Stimulated activated CD4-positive, alpha-beta T cell treated with anti-CD3 and anti-CD28 coated beads, Interleukin-1b, Interleukin-23, amount 100 ng/mL, for 48 hours (primary cell): ENCODE data around the gene LSR.
"Not testable (repeated sequence)": the region's sequence is repeated elsewhere in the genome, so short reads cannot be mapped to it uniquely, and the experiment has no call there.

Experiments used
- DNase-seq: peaks from one replicate; pipeline ENCODE4 v3.0.0-alpha.2; 2020

Gene LSR

GRCh38 chr19:35220315-35220921 lies 28.4 kb upstream of the LSR start:
- DNase-seq: no peak

GRCh38 chr19:35220973-35221590 lies 27.7 kb upstream of the LSR start:
- DNase-seq: not testable (repeated sequence)

GRCh38 chr19:35222373-35223015 lies 26.3 kb upstream of the LSR start:
- no peak for DNase-seq

- DNase-seq: no peak
These were observed 25.6 kb upstream of the LSR start for GRCh38 chr19:35223084-35223790.

- DNase-seq: no peak
These were observed 24.8 kb upstream of the LSR start for GRCh38 chr19:35223862-35224505.

GRCh38 chr19:35224681-35225571 lies 23.9 kb upstream of the LSR start:
- no peak for DNase-seq

GRCh38 chr19:35225951-35226350 lies 22.9 kb upstream of the LSR start:
- no peak for DNase-seq

- DNase-seq: no peak
These were observed 22.1 kb upstream of the LSR start for GRCh38 chr19:35226748-35227147.

- DNase-seq: no peak
These were observed 20.4 kb upstream of the LSR start, which contains the start of gene FAM187B for GRCh38 chr19:35228177-35228930. Gene FAM187B, minus strand, starts transcription at chr19:35228739. Its CDS starts 59 bp downstream, at chr19:35228680.

- DNase-seq: no peak
These were observed 19.2 kb upstream of the LSR start for GRCh38 chr19:35229601-35230000.

GRCh38 chr19:35231956-35232645 lies 16.7 kb upstream of the LSR start:
- no peak for DNase-seq

GRCh38 chr19:35232912-35233311 lies 15.9 kb upstream of the LSR start:
- DNase-seq: no peak

GRCh38 chr19:35236638-35237400 lies 12.0 kb upstream of the LSR start:
- no peak for DNase-seq

GRCh38 chr19:35239597-35239996 lies 9.2 kb upstream of the LSR start:
- not testable (repeated sequence) for DNase-seq

GRCh38 chr19:35240327-35240726 lies 8.5 kb upstream of the LSR start:
- DNase-seq: no peak

GRCh38 chr19:35241417-35241816 lies 7.4 kb upstream of the LSR start:
- DNase-seq: no peak

GRCh38 chr19:35246466-35247092 lies 2.2 kb upstream of the LSR start:
- DNase-seq: no peak

GRCh38 chr19:35247526-35248309 lies 1.1 kb upstream of the LSR start:
- DNase-seq: peak; percentile 46
